Cardiac muscle cell (in vitro differentiated cells and primary cell): ENCODE data around the gene SYCP2. TPM values are rescaled to one million over a fixed set of nuclear protein-coding genes. Genes with fewer than 3 reads are reported as not detected.
A peak's percentile ranks its signal among the peaks of the same experiment; 100 is the strongest.

Source experiments
- DNase-seq, 2 donors: peaks; one replicate each; pipeline versions ENCODE4 v3.0.0 to v3.0.0-alpha.2; 2010 to 2017; ENCODE audit warnings: low read depth in 1 of 2, low spot score in 1 of 2
- H3K27ac ChIP-seq: fragments of 200-600 bp; sonication (generic); 2 replicates; pipeline ENCODE4 v1.5.1; 2016
- H3K27me3 ChIP-seq: fragments of 200-600 bp; sonication (generic); 2 replicates; pipeline ENCODE4 v1.6.0; 2016; ENCODE audit warnings: control low read depth
- H3K36me3 ChIP-seq: fragments of 200-600 bp; sonication (generic); 2 replicates; pipeline ENCODE4 v1.5.1; 2016; ENCODE audit warnings: control low read depth
- H3K4me1 ChIP-seq: fragments of 200-600 bp; sonication (generic); 2 replicates; pipeline ENCODE4 v1.8.1; 2017; ENCODE audit warnings: low read depth, mild to moderate bottlenecking, mixed run types
- H3K4me3 ChIP-seq: fragments of 200-600 bp; sonication (generic); 2 replicates; pipeline ENCODE4 v1.5.1; 2016; ENCODE audit warnings: mild to moderate bottlenecking
- H3K9me3 ChIP-seq: fragments of 200-600 bp; sonication (generic); 2 replicates; pipeline ENCODE4 v1.5.1; 2017; ENCODE audit warnings: low read depth, mild to moderate bottlenecking, control low read depth
- CTCF ChIP-seq: IDR thresholded peaks from 2 replicates; pipeline ENCODE4 v1.5.1; 2012; ENCODE audit warnings: low read depth, mild to moderate bottlenecking, low read length
- polyA plus RNA-seq: library from polyadenylated mRNA; unstranded; fragments of >200 nt; fragmentation: Nextera tagmentation; extraction: Ambion mirVana; gene quantifications from 2 replicates; pipeline ENCODE4 v1.2.1, GENCODE V29; 2016
- total RNA-seq: library from RNA; depleted of rRNA; stranded (reverse); fragments of >200 nt; gene quantifications from 2 replicates; pipeline ENCODE4 v1.2.3, GENCODE V29; 2016

Gene SYCP2
- total and polyA plus RNA-seq, 2 experiments from 2014 or later: 0.60 TPM; not detected in 1

GRCh38 chr20:59948828-59949720 is 15.6 kb upstream of the SYCP2 start:
- H3K9me3 ChIP-seq: no peaks in the 10 kb centered on the region
- TF ChIP-seq CTCF: peak; percentile 67

GRCh38 chr20:59948212-59948611 is 14.8 kb upstream of the SYCP2 start:
- Histone ChIP-seq H3K4me1 (peaks cover 15% of the 10 kb centered on the region), H3K36me3 (peaks cover 15% of the 10 kb centered on the region), H3K9me3 (no peaks in the 10 kb centered on the region), H3K27ac (no peak overlapping the region), H3K27me3 (no peaks in the 10 kb centered on the region), H3K4me3 (no peak overlapping the region)
- DNase-seq: no peak
- no peak for TF ChIP-seq CTCF

More at GRCh38 chr20:59948828-59949720, 15.6 kb upstream of the SYCP2 start:
- DNase-seq: peak; percentile 60 to 73
- peaks cover 6% of the 10 kb centered on the region for H3K36me3 ChIP-seq
- no peak overlapping the region for H3K27ac ChIP-seq
- H3K4me3 ChIP-seq: no peak overlapping the region
- peaks cover 15% of the 10 kb centered on the region for H3K4me1 ChIP-seq
- no peaks in the 10 kb centered on the region for H3K27me3 ChIP-seq

- Histone ChIP-seq H3K4me3 (no peak overlapping the region), H3K36me3 (peaks cover 19% of the 10 kb centered on the region), H3K27ac (no peak overlapping the region), H3K4me1 (peaks cover 15% of the 10 kb centered on the region), H3K27me3 (no peaks in the 10 kb centered on the region), H3K9me3 (no peaks in the 10 kb centered on the region)
- DNase-seq: no peak
- no peak for TF ChIP-seq CTCF
Observed at GRCh38 chr20:59947376-59947775, 13.9 kb upstream of the SYCP2 start.

GRCh38 chr20:59945731-59946130 is 12.3 kb upstream of the SYCP2 start:
- H3K36me3 ChIP-seq: peaks cover 19% of the 10 kb centered on the region
- no peaks in the 10 kb centered on the region for H3K9me3 ChIP-seq
- no peaks in the 10 kb centered on the region for H3K27me3 ChIP-seq
- peak overlapping the region; percentile 66 for H3K27ac ChIP-seq
- DNase-seq: no peak
- peaks cover 25% of the 10 kb centered on the region for H3K4me1 ChIP-seq
- no peak overlapping the region for H3K4me3 ChIP-seq
- no peak for TF ChIP-seq CTCF

GRCh38 chr20:59945175-59945574 is 11.7 kb upstream of the SYCP2 start:
- no peak for TF ChIP-seq CTCF
- H3K4me3 ChIP-seq: no peak overlapping the region
- no peaks in the 10 kb centered on the region for H3K9me3 ChIP-seq

More at GRCh38 chr20:59945175-59945574, 11.7 kb upstream of the SYCP2 start:
- H3K27ac ChIP-seq: peak overlapping the region; percentile 66
- H3K4me1 ChIP-seq: peaks cover 25% of the 10 kb centered on the region
- H3K36me3 ChIP-seq: peaks cover 19% of the 10 kb centered on the region
- H3K27me3 ChIP-seq: no peaks in the 10 kb centered on the region
- DNase-seq: no peak
